OCI-LY7 (cell line): ENCODE results near the gene RAB3C. TPM values are rescaled to one million over a fixed set of nuclear protein-coding genes. Genes with fewer than 3 reads are reported as not detected.

Experiments used
- BruUV-seq: library from RNA; stranded (reverse); fragments of 400-500 nt; replicated peaks from 2 replicates; lab custom pipeline; 2021; lab: Mats Ljungman, UMichigan
- CTCF ChIA-PET: fragments of 300-600 bp; sonication (Branson Sonifier 250); formaldehyde crosslinking; loops from one replicate; lab custom pipeline; 2022; ENCODE audit warnings: antibody characterized with exemption; ENCODE audit not compliant: unreplicated experiment; lab: Charles Lee
- POLR2A ChIA-PET: fragments of 300-600 bp; sonication (Branson Sonifier 250); formaldehyde crosslinking; loops from one replicate; lab custom pipeline; 2022; ENCODE audit warnings: antibody characterized with exemption; lab: Charles Lee
- DNase-seq: peaks from one replicate; pipeline ENCODE4 v3.0.0-alpha.2; 2015; ENCODE audit warnings: low spot score
- H2AFZ ChIP-seq: fragments of 200-600 bp; sonication (generic), shearing (Covaris generic); 2 replicates; pipeline ENCODE4 v1.6.1; 2014; ENCODE audit warnings: mild to moderate bottlenecking, antibody characterized with exemption, low read length, moderate library complexity
- H3K27ac ChIP-seq: fragments of 200-600 bp; sonication (generic); 2 replicates; pipeline ENCODE4 v1.5.1; 2014; ENCODE audit warnings: mixed run types, low read depth, mild to moderate bottlenecking, moderate library complexity, low read length, inconsistent platforms; ENCODE audit not compliant: poor library complexity, severe bottlenecking
- H3K36me3 ChIP-seq: fragments of 200-600 bp; sonication (generic); 2 replicates; pipeline ENCODE4 v1.6.1; 2014; ENCODE audit warnings: mild to moderate bottlenecking, antibody characterized with exemption, low read length, moderate library complexity, mixed read lengths; ENCODE audit not compliant: insufficient read depth
- H3K4me1 ChIP-seq: fragments of 200-600 bp; sonication (generic); 2 replicates; pipeline ENCODE4 v1.5.1; 2014; ENCODE audit warnings: mild to moderate bottlenecking, low read length; ENCODE audit not compliant: insufficient read depth, poor library complexity, severe bottlenecking
- H3K4me2 ChIP-seq: fragments of 200-600 bp; sonication (generic); 2 replicates; pipeline ENCODE4 v1.6.1; 2014; ENCODE audit warnings: mild to moderate bottlenecking, low read length
- H3K4me3 ChIP-seq: fragments of 200-600 bp; sonication (generic); 2 replicates; pipeline ENCODE4 v1.5.1; 2014; ENCODE audit warnings: mild to moderate bottlenecking, low read depth, low read length; ENCODE audit not compliant: poor library complexity, severe bottlenecking
- H3K79me2 ChIP-seq: fragments of 200-600 bp; sonication (generic); 2 replicates; pipeline ENCODE4 v1.6.1; 2016; ENCODE audit warnings: low read depth, mild to moderate bottlenecking, low read length, moderate library complexity, mixed read lengths; ENCODE audit not compliant: insufficient read depth
- H3K9me2 ChIP-seq: fragments of 200-600 bp; sonication (generic); 2 replicates; pipeline ENCODE4 v1.6.1; 2016; ENCODE audit warnings: mild to moderate bottlenecking, low read length, mixed read lengths; ENCODE audit not compliant: insufficient read depth
- H3K9me3 ChIP-seq: fragments of 200-600 bp; sonication (generic); 2 replicates; pipeline ENCODE4 v1.6.1; 2014; ENCODE audit warnings: mild to moderate bottlenecking, mixed run types, low read length, mixed read lengths
- H4K20me1 ChIP-seq: fragments of 200-600 bp; sonication (generic); 2 replicates; pipeline ENCODE4 v1.6.1; 2014; ENCODE audit warnings: mild to moderate bottlenecking, antibody characterized with exemption, low read length, moderate library complexity, mixed read lengths; ENCODE audit not compliant: insufficient read depth
- EZH2phosphoT487 ChIP-seq: fragments of 200-600 bp; sonication (generic); IDR thresholded peaks from 2 replicates; pipeline ENCODE4 v1.6.1; 2018; ENCODE audit warnings: low read depth, borderline replicate concordance, mild to moderate bottlenecking, mixed run types, antibody characterized with exemption, low read length, moderate library complexity, mixed read lengths
- intact Hi-C: fragments of 100-400 bp; cut with micrococcal nuclease; formaldehyde crosslinking; loops from one replicate; pipeline ENCODE4 v1.10.0; 2022; ENCODE audit not compliant: unreplicated experiment
- total RNA-seq, 2 experiments: library from RNA; depleted of rRNA in 1 of 2; stranded (reverse); fragments of >200 nt in 1 of 2; shearing (Covaris generic) in 1 of 2; gene quantifications; 2 replicates each; pipeline ENCODE4 v1.2.3, GENCODE V29; 2014 to 2022
- TF ChIP-seq, protein P1 (sequence below): fragments of 200-600 bp; sonication (generic); conservative IDR thresholded peaks from 2 replicates; pipeline ENCODE4 v1.5.1; 2014; ENCODE audit warnings: mild to moderate bottlenecking, antibody characterized with exemption, low read length, moderate library complexity, mixed read lengths

Gene RAB3C
- total RNA-seq, 2 experiments from 2014 or later, result not detected

DNA sequence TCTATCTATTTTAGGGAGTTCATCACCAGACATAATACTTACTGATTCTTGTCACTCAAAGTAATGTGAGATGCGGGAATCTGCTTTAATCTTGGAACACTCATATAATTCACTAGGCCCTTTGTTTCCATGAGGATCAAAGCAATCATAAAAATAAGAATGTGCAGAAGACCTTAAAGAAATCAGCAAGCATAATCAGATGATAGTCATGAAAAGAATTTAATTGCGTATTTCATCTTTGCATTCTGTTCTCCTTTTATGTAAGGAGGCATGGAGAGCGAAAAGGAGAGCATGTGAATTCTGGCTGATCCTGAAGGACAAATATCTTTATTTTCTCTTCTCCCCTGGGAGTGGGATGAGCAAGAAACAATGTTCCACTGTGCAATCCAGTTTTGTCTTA, 128.0 kb downstream of the RAB3C start:
- H3K4me2 ChIP-seq, result no peak overlapping the region
- no peaks in the 10 kb centered on the region for H3K9me3 ChIP-seq
- no peak overlapping the region for H3K4me3 ChIP-seq
- ChIA-PET POLR2A (no interaction called here), CTCF (no interaction called here)
- no peaks in the 10 kb centered on the region for H3K4me1 ChIP-seq
- no peaks in the 10 kb centered on the region for H4K20me1 ChIP-seq
- no peak for DNase-seq
- H3K27ac ChIP-seq, result no peak overlapping the region
- no peak overlapping the region for H2AFZ ChIP-seq
- no peaks in the 10 kb centered on the region for H3K79me2 ChIP-seq
- TF ChIP-seq, protein P1, sequence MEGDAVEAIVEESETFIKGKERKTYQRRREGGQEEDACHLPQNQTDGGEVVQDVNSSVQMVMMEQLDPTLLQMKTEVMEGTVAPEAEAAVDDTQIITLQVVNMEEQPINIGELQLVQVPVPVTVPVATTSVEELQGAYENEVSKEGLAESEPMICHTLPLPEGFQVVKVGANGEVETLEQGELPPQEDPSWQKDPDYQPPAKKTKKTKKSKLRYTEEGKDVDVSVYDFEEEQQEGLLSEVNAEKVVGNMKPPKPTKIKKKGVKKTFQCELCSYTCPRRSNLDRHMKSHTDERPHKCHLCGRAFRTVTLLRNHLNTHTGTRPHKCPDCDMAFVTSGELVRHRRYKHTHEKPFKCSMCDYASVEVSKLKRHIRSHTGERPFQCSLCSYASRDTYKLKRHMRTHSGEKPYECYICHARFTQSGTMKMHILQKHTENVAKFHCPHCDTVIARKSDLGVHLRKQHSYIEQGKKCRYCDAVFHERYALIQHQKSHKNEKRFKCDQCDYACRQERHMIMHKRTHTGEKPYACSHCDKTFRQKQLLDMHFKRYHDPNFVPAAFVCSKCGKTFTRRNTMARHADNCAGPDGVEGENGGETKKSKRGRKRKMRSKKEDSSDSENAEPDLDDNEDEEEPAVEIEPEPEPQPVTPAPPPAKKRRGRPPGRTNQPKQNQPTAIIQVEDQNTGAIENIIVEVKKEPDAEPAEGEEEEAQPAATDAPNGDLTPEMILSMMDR, result no peak
- TF ChIP-seq EZH2phosphoT487, result no peak
- intact Hi-C loops, result no loop called here
- H3K9me2 ChIP-seq, result no peaks in the 10 kb centered on the region
- BruUV-seq, result no TSS peak
- H3K36me3 ChIP-seq, result no peaks in the 10 kb centered on the region

DNA sequence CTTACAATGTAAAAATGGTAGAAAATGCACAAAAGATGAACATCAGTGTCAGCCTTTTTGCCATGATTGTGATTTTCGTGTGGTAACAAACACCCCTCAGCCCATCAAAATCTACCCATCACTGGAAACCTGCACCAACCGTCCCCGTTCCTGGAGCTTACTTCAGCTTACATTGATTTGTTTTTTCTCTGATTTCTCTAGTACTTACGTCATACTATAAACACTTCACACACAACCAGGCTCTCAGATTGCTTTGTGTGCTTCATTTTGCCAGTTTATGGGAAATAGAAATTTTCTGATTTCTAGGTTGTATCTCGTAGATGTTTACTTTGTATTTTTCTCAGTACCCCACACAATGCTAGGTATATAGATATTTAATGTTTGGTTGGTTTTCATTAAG, 129.1 kb downstream of the RAB3C start:
- Histone ChIP-seq H2AFZ (no peak overlapping the region), H3K4me2 (no peak overlapping the region), H3K4me1 (no peaks in the 10 kb centered on the region), H3K9me2 (no peaks in the 10 kb centered on the region), H3K4me3 (no peak overlapping the region), H4K20me1 (no peaks in the 10 kb centered on the region), H3K79me2 (no peaks in the 10 kb centered on the region), H3K27ac (no peak overlapping the region), H3K36me3 (no peaks in the 10 kb centered on the region), H3K9me3 (no peaks in the 10 kb centered on the region)
- intact Hi-C loops, result no loop called here
- DNase-seq, result no peak
- ChIA-PET CTCF (no interaction called here), POLR2A (no interaction called here)
- BruUV-seq, result no TSS peak
- no peak for TF ChIP-seq EZH2phosphoT487
- TF ChIP-seq, protein P1, result no peak

- DNase-seq, result no peak
- BruUV-seq, result no TSS peak
- Histone ChIP-seq H4K20me1 (no peaks in the 10 kb centered on the region), H3K27ac (no peak overlapping the region), H2AFZ (no peak overlapping the region), H3K4me2 (no peak overlapping the region), H3K9me2 (no peaks in the 10 kb centered on the region), H3K4me3 (no peak overlapping the region), H3K79me2 (no peaks in the 10 kb centered on the region), H3K36me3 (no peaks in the 10 kb centered on the region), H3K4me1 (no peaks in the 10 kb centered on the region), H3K9me3 (no peaks in the 10 kb centered on the region)
- POLR2A ChIA-PET, result no interaction called here
- CTCF ChIA-PET, result no interaction called here
- intact Hi-C loops, result no loop called here
- TF ChIP-seq, protein P1, result no peak
- no peak for TF ChIP-seq EZH2phosphoT487
These were observed 131.2 kb downstream of the RAB3C start for GRCh38 chr5:58714046-58714445.
